22Rv1 (cell line): ENCODE data around the gene MLN.

ENCODE experiments used
- H3K27ac ChIP-seq: fragments of 450-650 bp; 2 replicates; pipeline ENCODE4 v1.5.1; 2017
- CTCF ChIP-seq: fragments of 450-650 bp; IDR thresholded peaks from 2 replicates; pipeline ENCODE4 v1.5.1; 2017; ENCODE audit warnings: mild to moderate bottlenecking
- ZFX ChIP-seq: fragments of 450-650 bp; IDR thresholded peaks from 2 replicates; pipeline ENCODE4 v1.6.1; 2017; ENCODE audit warnings: antibody characterized with exemption, borderline replicate concordance

Gene MLN

GRCh38 chr6:33779895-33780294 is 23.9 kb downstream of the MLN start:
- H3K27ac ChIP-seq = no peak overlapping the region
- TF ChIP-seq ZFX (no peak), CTCF (no peak)

GRCh38 chr6:33779290-33779689 is 24.5 kb downstream of the MLN start:
- TF ChIP-seq ZFX (no peak), CTCF (no peak)
- H3K27ac ChIP-seq = no peak overlapping the region

GRCh38 chr6:33778444-33779121 is 25.2 kb downstream of the MLN start:
- no peak overlapping the region for H3K27ac ChIP-seq
- TF ChIP-seq CTCF (no peak), ZFX (no peak)

GRCh38 chr6:33777398-33778388 is 26.1 kb downstream of the MLN start:
- no peak overlapping the region for H3K27ac ChIP-seq
- TF ChIP-seq CTCF = no peak
- TF ChIP-seq ZFX = no peak

- H3K27ac ChIP-seq = no peak overlapping the region
- TF ChIP-seq ZFX (no peak), CTCF (no peak)
Observed at GRCh38 chr6:33776764-33777163, 27.0 kb downstream of the MLN start.

- TF ChIP-seq ZFX = no peak
- TF ChIP-seq CTCF = no peak
Observed at GRCh38 chr6:33776186-33776585, 27.6 kb downstream of the MLN start.

GRCh38 chr6:33774774-33775173 is 29.0 kb downstream of the MLN start:
- H3K27ac ChIP-seq = no peak overlapping the region
- no peak for TF ChIP-seq ZFX
- TF ChIP-seq CTCF = no peak

More at GRCh38 chr6:33776186-33776585, 27.6 kb downstream of the MLN start:
- H3K27ac ChIP-seq = no peak overlapping the region
